NCI-H446 (cell line): ENCODE measurements around the gene SATB2.

ENCODE experiments used
- DNase-seq, 2 experiments: peaks; one replicate each; lab custom pipeline; 2025; lab: John Stamatoyannopoulos, UW

SATB2 gene

GRCh38 chr2:199452260-199452990, 5.3 kb downstream of the SATB2 start:
- peak in 1 of 2 experiments; percentile 10 for DNase-seq

DNA sequence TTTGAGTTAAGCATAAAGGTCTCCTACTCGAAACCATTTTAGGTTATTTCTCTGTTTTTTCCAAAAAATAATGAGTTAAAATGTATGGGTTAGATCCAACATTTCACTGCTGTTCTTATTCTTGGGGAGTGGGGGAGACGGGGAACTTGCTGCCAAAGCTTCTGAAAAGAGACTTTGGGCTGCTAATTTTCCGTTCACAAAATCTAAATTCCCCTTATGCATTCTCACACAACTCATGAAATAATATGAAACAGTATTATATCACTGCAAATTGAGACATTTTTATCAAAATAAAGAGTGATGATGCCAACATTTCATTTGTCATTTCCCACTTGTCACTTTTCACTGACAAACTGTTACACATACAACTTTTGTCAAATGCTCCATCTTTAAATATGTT, 7.8 kb downstream of the SATB2 start:
- no peak for DNase-seq

DNA sequence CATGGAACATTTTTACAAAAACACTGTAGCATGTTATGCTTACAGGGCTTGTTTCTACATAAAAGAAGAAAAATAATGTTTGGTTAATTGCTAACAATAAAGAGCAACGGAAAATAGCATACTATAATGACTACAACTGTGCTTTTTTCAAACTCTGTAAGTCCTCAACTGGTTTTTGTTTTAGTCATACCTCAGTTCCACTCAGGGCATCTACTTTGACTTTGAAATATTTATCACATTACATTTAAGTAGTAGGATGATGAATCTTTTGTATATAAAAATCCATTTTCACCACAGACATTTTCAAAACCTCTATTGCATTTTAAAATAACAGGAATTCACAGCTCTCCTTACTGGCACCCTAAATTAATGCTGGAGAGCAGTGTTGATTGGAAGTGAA, 8.3 kb downstream of the SATB2 start:
- DNase-seq: no peak

GRCh38 chr2:199446996-199447576, 10.7 kb downstream of the SATB2 start:
- DNase-seq: no peak

DNA sequence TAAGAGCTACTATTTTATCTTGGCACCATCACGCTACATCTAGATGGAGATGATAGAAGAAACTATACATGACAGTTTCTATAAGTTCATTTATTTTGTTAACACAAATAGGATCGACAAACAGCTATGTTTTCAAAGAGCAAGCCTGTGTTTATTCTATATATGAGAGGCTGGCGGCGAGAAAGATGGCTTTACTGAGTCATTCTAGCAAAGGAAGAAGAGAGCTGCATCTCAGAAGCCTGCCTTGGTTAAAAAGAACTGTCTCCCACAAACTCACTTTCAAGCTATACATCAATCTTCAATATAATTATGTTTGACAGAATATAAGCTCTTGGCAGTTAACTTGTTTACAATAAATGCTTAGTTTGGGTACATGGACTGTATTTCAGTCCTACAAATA, 13.0 kb downstream of the SATB2 start:
- no peak for DNase-seq

DNA sequence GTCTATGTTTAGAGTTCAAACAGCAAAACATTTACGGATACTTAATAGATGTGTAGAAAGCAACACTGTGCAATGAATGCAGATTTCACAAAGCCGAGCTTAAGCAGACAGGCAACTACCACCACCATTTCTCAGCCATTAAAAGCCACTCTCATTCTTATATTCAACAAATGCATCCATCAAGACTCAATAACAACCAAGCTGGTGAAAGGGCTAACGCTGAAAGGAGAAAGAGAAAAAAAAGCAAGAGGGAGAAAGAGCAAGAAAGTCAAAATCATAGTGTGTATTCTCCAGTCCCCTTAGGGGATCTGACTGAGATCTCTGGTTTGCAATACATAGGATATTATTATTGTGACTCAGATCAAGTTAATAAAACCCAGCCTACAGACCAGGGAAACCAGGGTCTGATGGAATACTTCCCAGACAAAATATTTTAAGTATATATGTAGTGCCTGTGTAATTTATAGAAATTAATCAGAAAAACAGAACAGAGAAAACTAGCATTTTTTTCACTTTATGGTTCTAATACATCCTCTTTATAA, 14.1 kb downstream of the SATB2 start:
- DNase-seq: no peak

GRCh38 chr2:199442173-199442572, 15.6 kb downstream of the SATB2 start:
- DNase-seq: no peak

GRCh38 chr2:199441759-199442158, 16.0 kb downstream of the SATB2 start:
- no peak for DNase-seq

DNA sequence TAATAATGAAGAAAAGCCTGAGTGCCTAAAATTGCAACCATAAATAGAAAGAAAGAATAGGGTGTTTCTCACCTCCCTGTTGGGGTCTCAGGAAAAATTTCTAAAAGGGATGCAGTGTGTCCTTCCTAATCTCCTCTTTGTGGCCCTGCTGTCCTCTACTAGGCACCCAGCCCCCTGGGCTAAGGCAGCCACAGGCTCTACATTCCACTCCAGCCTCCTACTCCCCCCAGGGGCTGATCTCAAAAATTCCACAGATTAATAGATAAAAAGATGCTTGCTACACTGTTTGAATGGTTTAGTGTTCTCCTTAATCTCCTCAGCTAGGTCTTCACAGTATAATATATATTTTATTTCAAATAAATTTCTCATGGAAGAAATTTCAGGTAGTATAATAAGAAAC, 17.6 kb downstream of the SATB2 start:
- DNase-seq: no peak

DNA sequence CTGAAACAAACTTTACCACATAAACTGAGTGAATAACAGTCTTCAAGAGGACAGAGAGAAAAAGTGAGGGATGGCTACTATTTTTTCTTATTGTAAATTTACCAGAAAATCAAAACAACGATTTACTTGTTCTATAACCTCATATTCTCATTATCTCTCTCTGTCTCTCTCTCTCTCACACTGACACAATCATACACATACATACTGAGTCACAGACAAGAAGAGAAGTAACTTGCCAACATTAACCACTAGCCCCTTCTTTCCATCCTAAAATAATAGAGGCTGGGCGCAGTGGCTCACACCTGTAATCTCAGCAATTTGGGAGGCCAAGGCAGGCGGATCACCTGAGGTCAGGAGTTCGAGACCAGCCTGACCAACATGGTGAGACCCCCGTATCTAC, 18.2 kb downstream of the SATB2 start:
- no peak for DNase-seq

GRCh38 chr2:199439066-199439465, 18.7 kb downstream of the SATB2 start:
- DNase-seq: no peak

DNA sequence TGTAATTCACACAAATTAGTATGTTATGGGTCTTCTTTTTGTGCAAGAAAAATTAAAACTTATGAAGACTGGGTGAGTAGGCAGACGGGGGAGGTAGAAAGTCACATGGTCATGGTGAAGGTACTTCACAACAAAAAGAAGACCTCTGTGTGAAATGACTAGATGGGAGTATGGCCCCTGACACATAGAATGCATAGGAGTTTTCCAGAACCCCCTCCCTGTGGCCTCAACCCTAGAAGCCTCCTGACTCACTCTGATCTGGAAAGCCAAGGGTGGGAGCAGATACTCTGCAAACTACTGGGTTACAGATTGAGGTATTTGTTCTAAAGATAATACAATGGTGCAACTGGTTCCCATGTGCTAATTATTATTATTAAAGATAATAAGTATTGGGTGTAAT, 23.2 kb downstream of the SATB2 start:
- no peak for DNase-seq

DNA sequence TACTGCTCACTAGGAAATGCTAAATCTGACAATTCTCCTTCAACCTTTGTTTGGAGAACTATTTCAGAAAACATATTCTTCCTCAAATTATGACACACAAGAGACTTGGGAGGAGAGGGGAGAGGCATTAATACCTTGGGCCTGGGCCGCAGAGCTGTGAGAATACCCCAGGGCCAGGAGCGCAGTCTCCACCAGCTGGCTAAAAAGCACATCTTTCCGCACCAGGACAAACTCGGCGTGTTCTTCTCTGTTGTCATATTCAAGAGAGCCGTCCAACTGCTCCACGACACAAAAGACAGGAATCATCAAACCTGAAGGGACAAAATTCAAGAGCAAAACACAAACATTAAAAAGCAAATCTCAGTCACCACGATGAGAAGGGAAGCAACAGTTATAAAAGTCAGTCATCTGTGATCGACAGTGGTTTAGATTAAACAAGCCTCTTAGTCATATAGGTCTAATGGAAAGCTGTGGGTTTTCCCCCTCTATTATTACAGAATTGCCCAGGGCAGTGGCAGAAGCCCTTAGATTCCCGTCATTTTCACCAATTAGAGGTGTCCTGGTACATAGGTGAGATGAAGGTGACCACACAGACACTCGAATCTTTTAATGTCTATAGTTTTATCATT, 24.4 kb downstream of the SATB2 start:
- DNase-seq: no peak

DNA sequence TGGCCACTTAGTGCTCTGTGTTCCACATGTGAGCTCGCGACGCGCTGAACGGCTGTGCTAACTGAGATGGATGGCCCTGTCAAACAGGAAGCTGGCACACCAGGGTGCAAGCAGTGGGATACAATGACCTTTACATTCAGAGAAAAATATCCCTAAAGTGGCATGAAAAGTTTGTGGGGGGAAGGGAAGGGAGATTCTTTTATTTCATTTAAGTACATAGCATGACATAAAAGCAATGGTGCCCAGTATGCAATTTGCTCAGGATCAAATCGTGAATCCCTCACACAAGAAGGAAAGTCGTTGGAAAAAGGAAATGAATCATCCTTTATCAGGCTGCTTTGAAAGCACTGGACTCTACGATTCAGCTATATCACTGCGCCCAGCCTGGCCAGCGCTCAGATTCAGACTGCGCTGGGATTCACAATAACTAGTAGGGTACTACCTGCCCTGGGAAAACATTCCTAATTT, 26.0 kb downstream of the SATB2 start:
- DNase-seq: no peak

GRCh38 chr2:199430214-199430613, 27.5 kb downstream of the SATB2 start:
- DNase-seq: no peak

DNA sequence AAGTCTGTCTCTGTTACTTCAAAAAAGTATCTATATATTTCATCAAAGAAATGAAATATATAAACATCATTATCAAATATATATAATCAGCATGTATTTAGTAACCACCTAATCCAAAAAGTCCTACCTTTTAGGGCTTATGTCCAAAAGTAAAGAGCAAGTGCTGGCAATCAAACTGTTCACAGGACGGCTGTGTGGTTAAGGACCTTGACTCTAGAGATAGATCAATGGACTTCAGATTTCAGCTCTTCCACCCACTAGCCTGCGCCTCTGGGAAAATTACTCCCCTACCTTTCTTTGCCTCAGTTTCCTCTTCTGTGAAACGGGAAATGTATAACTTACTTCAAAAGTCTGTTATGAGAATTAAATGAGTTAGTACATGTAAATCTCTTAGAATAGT, 29.4 kb downstream of the SATB2 start:
- no peak for DNase-seq

GRCh38 chr2:199424160-199424559, 33.6 kb downstream of the SATB2 start:
- DNase-seq: no peak

- DNase-seq: no peak
Measured at GRCh38 chr2:199419428-199419827, 38.3 kb downstream of the SATB2 start.

GRCh38 chr2:199414465-199414864, 43.3 kb downstream of the SATB2 start:
- no peak for DNase-seq

GRCh38 chr2:199414001-199414400, 43.7 kb downstream of the SATB2 start:
- no peak for DNase-seq

- DNase-seq: no peak
Measured at GRCh38 chr2:199409759-199410529, 47.8 kb downstream of the SATB2 start.

DNA sequence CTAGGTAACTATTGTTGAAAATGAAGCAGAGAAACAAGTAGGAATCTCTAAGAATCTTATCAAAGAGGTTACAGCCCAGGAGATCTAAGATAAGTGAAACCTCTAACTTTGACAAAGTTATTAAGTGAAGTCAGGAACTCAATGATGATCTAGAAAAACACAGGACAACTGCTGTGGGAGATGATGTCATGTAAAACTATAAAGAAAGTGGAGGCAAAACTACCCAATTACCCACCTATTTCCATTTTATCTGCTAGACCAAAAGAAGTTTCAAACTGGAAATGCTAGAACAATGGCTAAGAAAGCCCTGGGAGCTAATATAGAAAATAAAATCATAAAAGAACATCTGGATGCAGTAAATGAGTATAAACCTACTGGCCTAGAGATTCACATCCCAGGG, 50.3 kb downstream of the SATB2 start:
- DNase-seq: no peak
